SK-N-SH (cell line): ENCODE measurements around the gene TEKTIP1. TPM values are rescaled to one million over a fixed set of nuclear protein-coding genes. Genes with fewer than 3 reads are reported as not detected.
A peak's percentile ranks its signal among the peaks of the same experiment; 100 is the strongest.

Source experiments
- CTCF ChIA-PET: fragments of 300-600, 350-600 bp; formaldehyde crosslinking; extraction: SDS; loops from one replicate; lab custom pipeline; 2021; lab: Yijun Ruan, JAX
- POLR2A ChIA-PET: fragments of 350-600 bp; sonication (Branson Sonifier 250); formaldehyde crosslinking; extraction: SDS; loops from one replicate; lab custom pipeline; 2020; ENCODE audit warnings: antibody characterized with exemption, inconsistent platforms; lab: Yijun Ruan, JAX
- DNase-seq: peaks from one replicate; pipeline ENCODE4 v3.0.0; 2012
- H2AFZ ChIP-seq: fragments of 200-600 bp; sonication (generic); 2 replicates; pipeline ENCODE4 v1.8.1; 2016; ENCODE audit warnings: antibody characterized with exemption, mild to moderate bottlenecking, low read depth
- H3F3A ChIP-seq: fragments of 200-600 bp; sonication (generic); replicated peaks from 2 replicates; pipeline ENCODE3; 2016; ENCODE audit warnings: antibody characterized with exemption, mild to moderate bottlenecking; ENCODE audit not compliant: insufficient read depth
- H3K27ac ChIP-seq, 2 experiments: fragments of 200-500 bp in 1 of 2; fragments of 200-600 bp in 1 of 2; sonication (Bioruptor generic) in 1 of 2; sonication (generic), shearing (Covaris generic) in 1 of 2; 2 replicates each; pipeline versions ENCODE4 v1.5.1 to v1.6.1; 2014 to 2016; ENCODE audit warnings: low read depth in 2 of 2, inconsistent platforms in 1 of 2, low read length in 1 of 2, mild to moderate bottlenecking in 1 of 2, mixed read lengths in 1 of 2
- H3K27me3 ChIP-seq: fragments of 200-600 bp; sonication (generic), shearing (Covaris generic); 2 replicates; pipeline ENCODE4 v1.6.1; 2016; ENCODE audit warnings: mixed run types; ENCODE audit not compliant: insufficient read depth
- H3K36me3 ChIP-seq, 2 experiments: fragments of 200-500 bp in 1 of 2; fragments of 200-600 bp in 1 of 2; sonication (Bioruptor generic) in 1 of 2; sonication (generic) in 1 of 2; replicated peaks in 1 of 2; 2 replicates each; pipeline versions ENCODE3 to v1.5.1; 2014 to 2016; ENCODE audit warnings: low read length in 1 of 2, mild to moderate bottlenecking in 1 of 2; ENCODE audit not compliant: insufficient read depth in 2 of 2, control insufficient read depth in 1 of 2
- H3K4me1 ChIP-seq, 2 experiments: fragments of 200-500 bp in 1 of 2; fragments of 200-600 bp in 1 of 2; sonication (Bioruptor generic) in 1 of 2; sonication (generic), shearing (Covaris generic) in 1 of 2; 2 replicates each; pipeline versions ENCODE4 v1.5.1 to v1.6.1; 2014 to 2016; ENCODE audit warnings: low read depth in 1 of 2, low read length in 1 of 2, mixed run types in 1 of 2; ENCODE audit not compliant: insufficient read depth in 2 of 2, control insufficient read depth in 1 of 2
- H3K4me2 ChIP-seq: fragments of 200-600 bp; sonication (generic), shearing (Covaris generic); 2 replicates; pipeline ENCODE4 v1.6.1; 2017; ENCODE audit warnings: mixed run types
- H3K4me3 ChIP-seq, 2 experiments: fragments of 200-500 bp in 1 of 2; fragments of 200-600 bp in 1 of 2; sonication (Bioruptor generic) in 1 of 2; sonication (generic), shearing (Covaris generic) in 1 of 2; 2 replicates each; pipeline versions ENCODE4 v1.5.1 to v1.8.1; 2014 to 2016; ENCODE audit warnings: low read depth in 2 of 2, inconsistent platforms in 1 of 2, low read length in 1 of 2, mild to moderate bottlenecking in 1 of 2, mixed read lengths in 1 of 2, moderate library complexity in 1 of 2
- H3K79me2 ChIP-seq: fragments of 200-600 bp; sonication (generic); 2 replicates; pipeline ENCODE4 v1.8.1; 2017; ENCODE audit warnings: mild to moderate bottlenecking; ENCODE audit not compliant: insufficient read depth
- H3K9ac ChIP-seq: fragments of 200-600 bp; sonication (generic); 2 replicates; pipeline ENCODE4 v1.6.1; 2017; ENCODE audit warnings: mixed run types
- H3K9me2 ChIP-seq: fragments of 200-600 bp; sonication (generic); 2 replicates; pipeline ENCODE4 v1.6.1; 2017; ENCODE audit warnings: mixed run types
- H3K9me3 ChIP-seq: fragments of 200-600 bp; sonication (generic); 2 replicates; pipeline ENCODE4 v1.6.1; 2017; ENCODE audit warnings: mixed run types, mild to moderate bottlenecking, moderate library complexity
- H4K20me1 ChIP-seq: fragments of 200-600 bp; sonication (generic); 2 replicates; pipeline ENCODE4 v1.6.1; 2017; ENCODE audit warnings: mild to moderate bottlenecking, mixed run types; ENCODE audit not compliant: insufficient read depth
- CHD2 ChIP-seq: fragments of 150-350 bp; IDR thresholded peaks from 2 replicates; pipeline ENCODE4 v1.6.1; 2018; ENCODE audit warnings: low read length; ENCODE audit not compliant: partially characterized antibody
- EZH2phosphoT487 ChIP-seq: fragments of 200-600 bp; sonication (generic); IDR thresholded peaks from 2 replicates; pipeline ENCODE4 v1.6.1; 2017; ENCODE audit warnings: low read depth, mixed run types, mild to moderate bottlenecking, antibody characterized with exemption, moderate library complexity, borderline replicate concordance
- FOSL2 ChIP-seq: IDR thresholded peaks from 2 replicates; pipeline ENCODE4 v1.4.0; 2012; ENCODE audit warnings: low read depth, mild to moderate bottlenecking, moderate library complexity, borderline replicate concordance
- FOXJ3 ChIP-seq: sonication (generic); formaldehyde crosslinking; IDR thresholded peaks from 2 replicates; pipeline ENCODE4 v1.5.1; 2020; ENCODE audit warnings: mild to moderate bottlenecking, missing genetic modification reagents
- IRF3 ChIP-seq: fragments of 150-350 bp; IDR thresholded peaks from 2 replicates; pipeline ENCODE4 v1.6.1; 2016; ENCODE audit warnings: mild to moderate bottlenecking, low read depth, low read length
- JUND ChIP-seq: IDR thresholded peaks from 2 replicates; pipeline ENCODE4 v1.4.0; 2012
- NFIC ChIP-seq: IDR thresholded peaks from 2 replicates; pipeline ENCODE4 v1.4.0; 2012; ENCODE audit warnings: borderline replicate concordance
- NRF1 ChIP-seq: IDR thresholded peaks from 2 replicates; pipeline ENCODE4 v1.6.1; 2012; ENCODE audit warnings: low read depth, mild to moderate bottlenecking, low read length
- RAD21 ChIP-seq: IDR thresholded peaks from 2 replicates; pipeline ENCODE4 v1.6.1; 2012; ENCODE audit warnings: mild to moderate bottlenecking, low read length
- RCOR1 ChIP-seq: fragments of 150-350 bp; IDR thresholded peaks from 2 replicates; pipeline ENCODE4 v1.6.1; 2017; ENCODE audit warnings: antibody characterized with exemption, low read length
- RFX5 ChIP-seq: IDR thresholded peaks from 2 replicates; pipeline ENCODE4 v1.6.1; 2012; ENCODE audit warnings: mild to moderate bottlenecking, improper control_type of control experiment, low read length
- SMC3 ChIP-seq: IDR thresholded peaks from 2 replicates; pipeline ENCODE4 v1.6.1; 2012; ENCODE audit warnings: low read depth, low read length, improper control_type of control experiment
- TEAD4 ChIP-seq: IDR thresholded peaks from 2 replicates; pipeline ENCODE4 v1.4.0; 2012; ENCODE audit warnings: mild to moderate bottlenecking, borderline replicate concordance; ENCODE audit not compliant: insufficient read depth
- USF1 ChIP-seq: IDR thresholded peaks from 2 replicates; pipeline ENCODE4 v1.4.0; 2012; ENCODE audit warnings: low read depth, borderline replicate concordance
- WGBS: methylation state at CpG from one replicate; pipeline ENCODE4 v1.1.6; 2017; ENCODE audit warnings: low lambda C conversion rate; 5-methylcytosine and 5-hydroxymethylcytosine counted together
- polyA plus RNA-seq, 3 experiments: library from polyadenylated mRNA; depleted of rRNA; stranded (reverse); fragments of >200 nt; gene quantifications; 2 replicates each; pipeline ENCODE4 v1.2.3, GENCODE V29; 2012
- TF ChIP-seq, protein P1 (sequence below): IDR thresholded peaks from 2 replicates; pipeline ENCODE4 v1.4.0; 2012; ENCODE audit warnings: low read depth
- TF ChIP-seq, protein P2 (sequence below): fragments of 200-600 bp; sonication (generic); IDR thresholded peaks from 2 replicates; pipeline ENCODE4 v1.6.1; 2017; ENCODE audit warnings: antibody characterized with exemption, mild to moderate bottlenecking, moderate library complexity

Gene TEKTIP1
- polyA plus RNA-seq, 1 of the 3 experiments (the other 2 are of a cell fraction), result 0.12 TPM

DNA sequence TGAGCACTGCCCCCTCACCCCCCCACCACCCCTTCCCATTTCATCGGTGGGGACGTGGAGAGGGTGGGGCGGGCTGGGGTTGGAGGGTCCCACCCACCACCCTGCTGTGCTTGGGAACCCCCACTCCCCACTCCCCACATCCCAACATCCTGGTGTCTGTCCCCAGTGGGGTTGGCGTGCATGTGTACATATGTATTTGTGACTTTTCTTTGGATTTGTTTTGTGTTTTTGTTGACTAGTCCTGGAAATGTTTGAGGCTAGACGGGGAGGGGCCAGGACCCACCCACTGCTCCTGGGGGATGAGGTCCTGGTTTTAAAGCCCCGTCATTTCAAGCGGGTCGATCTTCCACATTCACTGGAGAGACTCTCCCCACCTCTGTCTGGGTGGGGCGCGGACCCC lies 3.0 kb upstream of the TEKTIP1 start:
- Histone ChIP-seq H3K9me2 (no peaks in the 10 kb centered on the region), H2AFZ (no peak overlapping the region), H3K4me1 (no peaks in the 10 kb centered on the region; a peak in 1 of 4 replicates), H3K9me3 (no peaks in the 10 kb centered on the region), H3F3A (peaks cover 9% of the 10 kb centered on the region), H3K9ac (no peak overlapping the region)
- TF ChIP-seq NFIC (no peak), FOSL2 (no peak), RCOR1 (no peak), RFX5 (no peak), CHD2 (no peak), RAD21 (no peak), SMC3 (no peak), FOXJ3 (CRISPR knock-in tag) (no peak), USF1 (no peak), EZH2phosphoT487 (no peak)
- TF ChIP-seq, protein P1, sequence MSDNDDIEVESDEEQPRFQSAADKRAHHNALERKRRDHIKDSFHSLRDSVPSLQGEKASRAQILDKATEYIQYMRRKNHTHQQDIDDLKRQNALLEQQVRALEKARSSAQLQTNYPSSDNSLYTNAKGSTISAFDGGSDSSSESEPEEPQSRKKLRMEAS, result no peak
- TF ChIP-seq, all 33 proteins: peak for 0
- no peak for DNase-seq
- peaks cover 9% of the 10 kb centered on the region for H4K20me1 ChIP-seq
- peaks cover 0 to 45% of the 10 kb centered on the region in 2 experiments for H3K36me3 ChIP-seq
- H3K4me3 ChIP-seq, result no peak overlapping the region
- H3K27ac ChIP-seq, result no peak overlapping the region; a peak in 1 of 4 replicates
- WGBS, result 95% methylated on average over 7 of the region's 10 CpGs
- H3K27me3 ChIP-seq, result no peaks in the 10 kb centered on the region
- CTCF ChIA-PET, result interaction anchor here (1.2 to 2.4 kb wide), 3 partner anchors 10 to 20 kb away, joined by 3 to 16 read pairs (median 3); no protein-coding TSS in a partner anchor
- H3K4me2 ChIP-seq, result no peak overlapping the region
- no peaks in the 10 kb centered on the region for H3K79me2 ChIP-seq
- POLR2A ChIA-PET, result interaction anchor here (1.5 kb wide), 1 partner anchor 9 kb away, joined by 3 read pairs; no protein-coding TSS in a partner anchor

- TF ChIP-seq TEAD4 (no peak), RCOR1 (no peak), FOXJ3 (CRISPR knock-in tag) (no peak), RFX5 (no peak), RAD21 (no peak), JUND (no peak), IRF3 (no peak), NFIC (no peak), NRF1 (no peak)
- TF ChIP-seq, protein P2, sequence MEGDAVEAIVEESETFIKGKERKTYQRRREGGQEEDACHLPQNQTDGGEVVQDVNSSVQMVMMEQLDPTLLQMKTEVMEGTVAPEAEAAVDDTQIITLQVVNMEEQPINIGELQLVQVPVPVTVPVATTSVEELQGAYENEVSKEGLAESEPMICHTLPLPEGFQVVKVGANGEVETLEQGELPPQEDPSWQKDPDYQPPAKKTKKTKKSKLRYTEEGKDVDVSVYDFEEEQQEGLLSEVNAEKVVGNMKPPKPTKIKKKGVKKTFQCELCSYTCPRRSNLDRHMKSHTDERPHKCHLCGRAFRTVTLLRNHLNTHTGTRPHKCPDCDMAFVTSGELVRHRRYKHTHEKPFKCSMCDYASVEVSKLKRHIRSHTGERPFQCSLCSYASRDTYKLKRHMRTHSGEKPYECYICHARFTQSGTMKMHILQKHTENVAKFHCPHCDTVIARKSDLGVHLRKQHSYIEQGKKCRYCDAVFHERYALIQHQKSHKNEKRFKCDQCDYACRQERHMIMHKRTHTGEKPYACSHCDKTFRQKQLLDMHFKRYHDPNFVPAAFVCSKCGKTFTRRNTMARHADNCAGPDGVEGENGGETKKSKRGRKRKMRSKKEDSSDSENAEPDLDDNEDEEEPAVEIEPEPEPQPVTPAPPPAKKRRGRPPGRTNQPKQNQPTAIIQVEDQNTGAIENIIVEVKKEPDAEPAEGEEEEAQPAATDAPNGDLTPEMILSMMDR, result no peak
- CTCF ChIA-PET, result interaction anchor here (1.2 to 2.4 kb wide), 3 partner anchors 9 to 20 kb away, joined by 3 to 16 read pairs (median 3); no protein-coding TSS in a partner anchor
Measured at GRCh38 chr19:3536429-3537100, 2.4 kb upstream of the TEKTIP1 start.

More at GRCh38 chr19:3536429-3537100, 2.4 kb upstream of the TEKTIP1 start:
- no peaks in the 10 kb centered on the region for H3K27me3 ChIP-seq
- peaks cover 0 to 40% of the 10 kb centered on the region in 2 experiments for H3K36me3 ChIP-seq
- H3K27ac ChIP-seq, result peak overlapping the region in 1 of 2 experiments; percentile 19; a peak in 1 of 4 replicates
- no peaks in the 10 kb centered on the region; a peak in 1 of 4 replicates for H3K4me1 ChIP-seq
- H3K79me2 ChIP-seq, result no peaks in the 10 kb centered on the region
- POLR2A ChIA-PET, result interaction anchor here (0.5 to 1.5 kb wide), 3 partner anchors 9 to 57 kb away, joined by 3 to 6 read pairs (median 3); no protein-coding TSS in a partner anchor
- 84% methylated on average over 5 of the region's 27 CpGs for WGBS
- H3K9ac ChIP-seq, result no peak overlapping the region
- no peak overlapping the region for H2AFZ ChIP-seq
- H3F3A ChIP-seq, result peaks cover 9% of the 10 kb centered on the region
- peak; percentile 70 for DNase-seq
- peaks cover 9% of the 10 kb centered on the region for H4K20me1 ChIP-seq
- no peak overlapping the region for H3K4me3 ChIP-seq
- no peak overlapping the region for H3K4me2 ChIP-seq
- no peaks in the 10 kb centered on the region for H3K9me3 ChIP-seq
- H3K9me2 ChIP-seq, result no peaks in the 10 kb centered on the region
